NB4 (cell line): Measurements from ENCODE around the gene LZTS3.

ENCODE experiments used
- CTCF ChIP-seq: IDR thresholded peaks from one replicate; pipeline ENCODE4 v1.5.1; 2012; ENCODE audit warnings: low read depth, low read length
- POLR2A ChIP-seq: IDR thresholded peaks from 2 replicates; pipeline ENCODE4 v1.6.1; 2011; ENCODE audit warnings: mild to moderate bottlenecking; ENCODE audit not compliant: insufficient read length; ENCODE audit errors: extremely low read depth

DNA sequence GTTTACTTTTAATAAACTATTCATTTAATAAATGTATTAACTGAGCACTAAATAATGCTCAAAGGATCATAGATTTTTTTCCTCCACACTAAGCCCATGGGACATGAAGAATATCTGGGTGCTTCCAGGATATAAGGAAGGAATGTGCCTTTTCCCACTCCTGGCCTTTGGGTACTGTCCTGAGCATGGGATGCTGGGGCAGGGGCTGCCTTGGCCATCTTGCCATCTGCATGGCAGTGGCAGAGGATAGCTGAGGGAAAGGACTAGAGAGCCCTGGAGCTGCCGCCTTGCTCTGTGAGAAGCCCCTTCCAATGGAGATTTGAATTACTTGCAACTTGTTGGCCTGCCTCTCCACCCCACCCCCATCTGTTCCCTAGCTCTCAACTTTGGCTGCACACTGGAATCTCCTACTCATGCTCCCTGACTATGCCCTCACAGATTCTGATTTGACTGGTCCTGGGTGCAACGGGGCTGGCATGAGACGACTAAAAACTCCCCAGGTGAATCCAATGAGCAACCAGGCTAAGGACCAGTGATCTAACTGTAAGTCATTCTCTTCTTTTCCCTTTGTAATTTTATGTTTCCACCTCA lies 15.6 kb upstream of the LZTS3 start:
- no peak for TF ChIP-seq CTCF
- no peak for TF ChIP-seq POLR2A
